Kidney epithelial cell (primary cell): ENCODE results near the gene UNCX. TPM values are rescaled to one million over a fixed set of nuclear protein-coding genes. Genes with fewer than 3 reads are reported as not detected.

ENCODE experiments used
- DNase-seq: peaks from one replicate; pipeline ENCODE4 v3.0.0-alpha.2; 2010; ENCODE audit warnings: low read depth
- H3K27me3 ChIP-seq: 2 replicates; pipeline ENCODE4 v1.6.0; 2011; ENCODE audit warnings: low read length; ENCODE audit not compliant: control insufficient read depth, insufficient read depth
- H3K36me3 ChIP-seq: 2 replicates; pipeline ENCODE4 v1.5.1; 2011; ENCODE audit warnings: low read length; ENCODE audit not compliant: control insufficient read depth, insufficient read depth
- H3K4me3 ChIP-seq: 2 replicates; pipeline ENCODE4 v1.5.1; 2011; ENCODE audit warnings: low read depth, mild to moderate bottlenecking, control low read depth, low read length
- total RNA-seq: library from RNA; depleted of rRNA; stranded (reverse); fragments of >200 nt; gene quantifications from 2 replicates; pipeline ENCODE4 v1.2.3, GENCODE V29; 2015
- TF ChIP-seq, protein P1 (sequence below): IDR thresholded peaks from 2 replicates; pipeline ENCODE4 v1.5.1; 2011; ENCODE audit warnings: mild to moderate bottlenecking, moderate library complexity, low read length, control low read depth, inconsistent platforms; ENCODE audit not compliant: insufficient read depth, poor library complexity, severe bottlenecking

UNCX gene
- total RNA-seq, 1 donor from 2014 or later = 1.6 TPM

DNA sequence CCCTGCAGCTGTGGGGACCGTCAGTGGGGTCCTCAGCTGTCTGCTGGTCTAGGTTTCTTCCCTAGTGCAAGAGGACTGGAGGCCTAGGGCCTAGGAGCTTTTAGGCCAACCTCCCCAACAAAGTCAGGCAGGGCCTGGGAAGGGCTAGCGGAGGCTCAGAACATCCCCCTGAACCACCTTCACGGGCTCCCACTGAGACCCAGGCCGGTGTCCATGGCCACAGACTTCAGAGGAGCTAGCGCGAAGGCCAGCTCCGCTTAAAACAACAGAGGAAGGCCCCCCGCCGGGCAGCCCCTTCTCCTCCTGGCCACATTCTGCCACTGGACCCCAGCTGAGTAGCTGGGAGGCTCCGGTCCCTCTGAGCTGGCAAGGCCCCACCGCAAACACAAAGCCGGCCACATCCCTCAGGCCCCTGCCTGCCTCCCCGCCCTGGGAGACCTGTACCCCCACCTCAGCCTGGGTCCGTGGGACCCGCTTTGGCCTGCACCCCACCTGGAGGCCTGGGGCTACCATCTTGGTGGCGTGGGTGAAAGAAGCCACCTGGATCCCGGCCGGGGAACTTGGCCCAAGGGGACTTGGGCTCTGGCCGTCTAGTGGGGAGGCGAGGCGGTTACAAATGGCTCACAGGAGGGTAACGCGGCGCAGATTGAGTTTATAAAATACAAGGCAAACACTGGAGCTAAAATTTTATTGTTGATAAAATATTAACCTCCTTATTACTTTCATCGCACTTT lies 5.4 kb upstream of the UNCX start:
- TF ChIP-seq, protein P1, sequence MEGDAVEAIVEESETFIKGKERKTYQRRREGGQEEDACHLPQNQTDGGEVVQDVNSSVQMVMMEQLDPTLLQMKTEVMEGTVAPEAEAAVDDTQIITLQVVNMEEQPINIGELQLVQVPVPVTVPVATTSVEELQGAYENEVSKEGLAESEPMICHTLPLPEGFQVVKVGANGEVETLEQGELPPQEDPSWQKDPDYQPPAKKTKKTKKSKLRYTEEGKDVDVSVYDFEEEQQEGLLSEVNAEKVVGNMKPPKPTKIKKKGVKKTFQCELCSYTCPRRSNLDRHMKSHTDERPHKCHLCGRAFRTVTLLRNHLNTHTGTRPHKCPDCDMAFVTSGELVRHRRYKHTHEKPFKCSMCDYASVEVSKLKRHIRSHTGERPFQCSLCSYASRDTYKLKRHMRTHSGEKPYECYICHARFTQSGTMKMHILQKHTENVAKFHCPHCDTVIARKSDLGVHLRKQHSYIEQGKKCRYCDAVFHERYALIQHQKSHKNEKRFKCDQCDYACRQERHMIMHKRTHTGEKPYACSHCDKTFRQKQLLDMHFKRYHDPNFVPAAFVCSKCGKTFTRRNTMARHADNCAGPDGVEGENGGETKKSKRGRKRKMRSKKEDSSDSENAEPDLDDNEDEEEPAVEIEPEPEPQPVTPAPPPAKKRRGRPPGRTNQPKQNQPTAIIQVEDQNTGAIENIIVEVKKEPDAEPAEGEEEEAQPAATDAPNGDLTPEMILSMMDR = no peak
- Histone ChIP-seq H3K27me3 (peaks cover 82% of the 10 kb centered on the region), H3K4me3 (no peak overlapping the region), H3K36me3 (no peaks in the 10 kb centered on the region)
- no peak for DNase-seq

DNA sequence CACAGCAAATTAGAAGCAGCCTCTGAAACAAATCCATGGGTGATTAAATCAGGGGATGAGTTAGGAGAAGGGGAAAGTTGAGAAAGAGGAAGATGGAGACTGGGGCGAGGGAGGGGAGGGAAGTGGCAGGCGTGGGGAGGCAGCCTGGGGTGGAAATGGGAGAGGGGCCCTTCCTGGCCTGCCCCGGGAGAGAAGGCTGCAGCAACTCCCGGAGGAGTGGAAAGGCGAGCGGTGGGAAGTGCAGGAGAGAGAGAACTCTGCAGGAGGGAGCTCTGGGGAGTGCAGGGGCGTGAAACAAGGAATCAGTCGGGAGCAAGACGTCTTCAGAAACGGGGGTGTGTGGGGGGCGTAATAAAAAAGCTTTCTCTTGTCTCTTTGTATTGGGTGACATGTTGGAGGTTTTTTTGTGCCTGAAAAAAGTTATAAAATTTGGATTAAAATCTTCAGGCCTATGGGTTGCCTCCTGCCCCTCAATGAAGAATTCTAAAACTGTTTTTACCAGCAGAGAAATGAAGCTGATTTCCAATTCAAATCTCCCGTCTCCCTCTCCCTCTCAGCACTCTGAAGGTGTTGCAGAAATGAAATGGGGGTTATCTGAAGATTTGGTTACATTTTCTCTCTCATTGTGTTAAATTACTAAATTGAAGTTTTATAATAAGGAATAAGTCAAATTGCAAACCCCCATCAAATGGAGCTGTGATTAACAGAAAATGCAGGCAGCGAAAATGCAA lies 4.7 kb upstream of the UNCX start:
- Histone ChIP-seq H3K4me3 (no peak overlapping the region), H3K36me3 (no peaks in the 10 kb centered on the region), H3K27me3 (peaks cover 85% of the 10 kb centered on the region)
- no peak for DNase-seq
- TF ChIP-seq, protein P1 = no peak

DNA sequence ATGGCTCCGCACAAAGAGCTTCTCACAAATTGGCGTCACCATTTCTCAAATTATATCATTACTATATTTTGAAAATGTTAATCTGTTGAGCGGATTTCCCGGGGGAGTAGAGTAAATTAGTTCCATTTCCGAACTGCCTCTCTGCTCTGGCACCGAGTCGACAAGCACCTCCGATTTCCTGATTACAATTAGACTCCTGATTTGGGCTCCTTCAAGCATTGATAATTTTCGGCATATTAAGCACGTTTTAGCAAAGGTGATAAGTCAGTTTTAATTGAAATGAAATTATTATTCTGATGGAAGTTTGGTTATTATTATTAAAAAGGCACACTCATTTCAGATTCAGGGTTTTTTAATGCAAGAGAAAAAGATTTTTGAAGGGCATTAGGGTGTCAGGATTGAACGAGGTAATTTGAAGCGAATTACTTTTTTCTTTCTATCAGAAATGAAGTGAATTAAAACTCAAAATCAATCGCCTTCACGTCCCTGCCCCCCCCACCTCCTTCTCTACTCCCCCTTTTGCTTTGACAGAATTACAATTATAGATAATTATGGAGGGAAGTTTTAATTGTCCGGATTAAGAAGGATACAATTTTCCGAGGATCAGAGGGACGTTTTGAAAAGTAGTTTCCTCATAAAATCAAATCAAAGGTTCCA lies 4.0 kb upstream of the UNCX start:
- TF ChIP-seq, protein P1 = no peak
- Histone ChIP-seq H3K4me3 (no peak overlapping the region), H3K36me3 (no peaks in the 10 kb centered on the region), H3K27me3 (peaks cover 83% of the 10 kb centered on the region)
- no peak for DNase-seq

DNA sequence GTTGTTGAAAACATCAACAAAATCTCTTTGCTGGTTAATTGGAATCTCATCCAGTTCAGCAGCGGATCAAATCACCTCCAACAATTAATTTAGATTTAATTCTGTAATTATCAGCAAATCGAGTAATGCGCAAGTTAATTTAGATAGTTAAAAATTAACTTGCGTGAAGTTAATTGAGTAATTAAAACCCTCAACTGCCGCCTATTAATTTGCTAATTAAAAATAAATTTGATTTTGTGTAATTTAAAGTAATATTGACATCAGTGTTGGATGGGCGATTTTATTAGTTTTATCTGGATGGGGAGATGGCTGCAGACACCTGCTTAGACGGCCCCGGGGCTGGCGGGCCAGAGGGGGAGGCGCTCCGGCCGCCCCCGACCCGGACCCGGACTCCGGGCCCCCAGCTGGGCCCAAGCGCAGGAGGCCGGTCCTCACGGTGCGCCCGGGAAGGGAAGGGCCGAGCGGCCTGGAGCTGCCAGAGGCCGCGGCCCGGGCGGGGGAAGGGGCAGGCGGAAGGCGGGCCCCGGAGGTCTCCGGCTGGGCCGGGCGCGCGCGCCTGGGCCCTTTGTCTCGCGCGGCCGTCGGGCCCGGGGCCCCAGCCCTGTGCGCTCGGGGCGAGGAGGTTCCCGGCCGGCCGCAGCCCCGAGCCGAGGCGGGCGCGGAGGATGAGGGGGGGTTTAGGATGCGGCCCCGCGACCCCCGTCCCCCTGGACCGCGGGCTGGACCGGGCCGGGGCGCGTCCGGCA lies 3.3 kb upstream of the UNCX start:
- no peak overlapping the region for H3K4me3 ChIP-seq
- H3K36me3 ChIP-seq = no peaks in the 10 kb centered on the region
- TF ChIP-seq, protein P1 = no peak
- peaks cover 83% of the 10 kb centered on the region for H3K27me3 ChIP-seq
- DNase-seq = no peak

DNA sequence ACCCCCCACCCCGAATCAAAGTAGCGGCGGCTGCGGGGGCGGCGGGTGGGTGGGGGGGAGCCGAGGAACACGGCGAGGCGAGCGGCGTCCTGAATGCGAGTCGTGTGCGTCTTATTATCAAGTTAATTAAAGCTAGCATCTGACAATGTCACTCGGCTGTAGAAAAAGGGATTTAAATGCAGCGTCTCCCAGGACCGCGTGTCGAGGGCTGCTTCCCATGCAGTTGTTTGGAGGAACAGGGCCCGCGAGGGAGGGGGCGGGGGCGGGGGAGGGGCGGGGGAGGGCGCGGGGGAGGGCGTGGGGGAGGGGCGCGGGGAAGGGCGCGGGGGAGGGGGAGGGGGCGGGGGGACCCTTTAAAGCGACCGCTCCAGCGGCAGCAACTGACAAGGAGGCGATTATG lies 2.7 kb upstream of the UNCX start:
- no peak for DNase-seq
- TF ChIP-seq, protein P1 = no peak
- peaks cover 83% of the 10 kb centered on the region for H3K27me3 ChIP-seq

More for the DNA sequence above, 2.7 kb upstream of the UNCX start:
- no peaks in the 10 kb centered on the region for H3K36me3 ChIP-seq
- no peak overlapping the region for H3K4me3 ChIP-seq
